Measurements from ENCODE around the gene NOP53.

The NOP53 gene

DNA sequence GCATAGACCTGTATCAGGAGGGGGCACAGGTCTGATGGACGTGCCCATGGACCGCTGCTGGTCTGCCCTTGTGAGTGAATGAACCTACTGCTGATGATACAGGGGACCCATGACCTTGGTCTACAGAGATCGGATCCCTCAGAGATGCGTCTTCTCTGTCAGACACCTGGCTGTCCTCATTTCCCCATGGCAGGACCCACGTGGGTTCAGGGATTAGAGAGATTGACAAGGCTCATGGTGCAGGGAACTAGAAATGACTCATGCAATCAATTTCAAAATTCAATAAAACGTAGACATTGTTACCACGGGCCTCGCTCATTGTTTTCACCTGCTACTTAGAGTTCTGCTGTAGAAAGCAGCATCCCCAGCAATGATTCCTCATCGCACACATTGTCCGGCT, 60.0 kb downstream of the NOP53 start:
- no peak for DNase-seq (ENCODE audit: low read depth in 2 of 2)

DNA sequence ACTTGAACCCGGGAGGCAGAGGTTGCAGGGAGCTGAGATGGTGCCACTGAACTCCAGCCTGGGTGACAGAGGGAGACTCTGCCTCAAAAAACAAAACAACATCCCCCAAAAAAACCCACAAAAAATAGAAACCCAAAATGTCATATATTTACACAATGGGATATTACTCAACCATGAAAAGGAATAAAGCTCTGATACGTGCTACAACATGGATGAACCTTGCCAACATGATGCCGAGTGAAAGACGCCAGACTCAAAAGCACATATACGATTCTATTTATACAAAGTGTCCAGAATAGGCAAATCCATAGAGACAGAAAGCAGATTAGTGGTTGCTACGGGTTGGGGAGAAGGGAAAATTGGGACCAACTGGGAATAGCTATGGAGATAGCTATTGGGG, 61.1 kb downstream of the NOP53 start:
- DNase-seq (ENCODE audit: low read depth in 2 of 2) = no peak
